A549 (cell line): ENCODE data around the gene OSBPL8. TPM values are rescaled to one million over a fixed set of nuclear protein-coding genes. Genes with fewer than 3 reads are reported as not detected.

Source experiments
- ATAC-seq, 2 experiments: fragments of 200-7000 bp in 1 of 2; fragments of >200 bp in 1 of 2; cut with Nextera tagmentation in 1 of 2; cut with Tn5 transposase in 1 of 2; 3 replicates each; pipeline versions ENCODE4 v1.8.0 to v1.9.1; 2018 to 2020; ENCODE audit warnings: mild to moderate bottlenecking in 1 of 2, moderate library complexity in 1 of 2
- CTCF ChIA-PET: fragments of 300-600 bp; sonication (Branson Sonifier 250); formaldehyde crosslinking; extraction: SDS; loops from one replicate; lab custom pipeline; 2021; ENCODE audit warnings: antibody characterized with exemption, inconsistent platforms; lab: Yijun Ruan, JAX
- POLR2A ChIA-PET: fragments of 350-600 bp; formaldehyde crosslinking; extraction: SDS; loops from one replicate; lab custom pipeline; 2021; ENCODE audit warnings: antibody characterized with exemption, inconsistent platforms; lab: Yijun Ruan, JAX
- DNase-seq, 2 experiments: peaks; one replicate each; pipeline versions ENCODE4 v3.0.0 to v3.0.0-alpha.2; 2011 to 2016; ENCODE audit warnings: low read depth in 1 of 2, low spot score in 1 of 2
- FAIRE-seq: peaks from 2 replicates; lab custom pipeline; 2011; peaks lifted over from hg19 to GRCh38; lab: Jason Lieb, UNC
- H3K27ac ChIP-seq, 2 experiments: fragments of >200 bp; sonication (Bioruptor Twin); formaldehyde crosslinking; 3 replicates each; pipeline ENCODE4 v1.5.1; 2016 to 2017
- H3K4me1 ChIP-seq: fragments of >200 bp; sonication (Bioruptor Twin); formaldehyde crosslinking; 3 replicates; pipeline ENCODE4 v1.6.1; 2016
- H3K4me2 ChIP-seq: fragments of >200 bp; sonication (Bioruptor Twin); formaldehyde crosslinking; 3 replicates; pipeline ENCODE4 v1.6.1; 2016
- H3K4me3 ChIP-seq: fragments of >200 bp; sonication (Bioruptor Twin); formaldehyde crosslinking; 3 replicates; pipeline ENCODE4 v1.5.1; 2016
- H3K9me3 ChIP-seq: fragments of >200 bp; sonication (Bioruptor Twin); formaldehyde crosslinking; 3 replicates; pipeline ENCODE4 v1.6.1; 2016
- BHLHE40 ChIP-seq: IDR thresholded peaks from 2 replicates; pipeline ENCODE4 v1.6.1; 2012; ENCODE audit warnings: low read depth, low read length, inconsistent platforms
- CBX8 ChIP-seq: fragments of 200-600 bp; sonication (generic); IDR thresholded peaks from 2 replicates; pipeline ENCODE4 v1.6.1; 2016
- CTCF ChIP-seq: fragments of >200 bp; sonication (Bioruptor Twin); formaldehyde crosslinking; IDR thresholded peaks from 3 replicates; pipeline ENCODE4 v1.5.1; 2016
- EHMT2 ChIP-seq: fragments of 200-600 bp; sonication (generic); IDR thresholded peaks from 2 replicates; pipeline ENCODE4 v1.6.1; 2016; ENCODE audit warnings: antibody characterized with exemption, low read depth, mild to moderate bottlenecking, moderate library complexity
- EP300 ChIP-seq, 2 experiments: fragments of >200 bp; sonication (Bioruptor Twin); formaldehyde crosslinking; IDR thresholded peaks; 2 replicates in 1 of 2; 3 replicates in 1 of 2; pipeline ENCODE4 v1.6.1; 2016 to 2017
- FOSB ChIP-seq: fragments of 250-450 bp; sonication (Bioruptor Pico); IDR thresholded peaks from 2 replicates; pipeline ENCODE4 v1.5.0; 2020; ENCODE audit warnings: mild to moderate bottlenecking, moderate library complexity
- FOXS1 ChIP-seq: fragments of 250-450 bp; sonication (Bioruptor Pico); IDR thresholded peaks from 2 replicates; pipeline ENCODE4 v1.5.0; 2020; ENCODE audit warnings: mild to moderate bottlenecking, moderate library complexity
- HDAC2 ChIP-seq: fragments of 200-600 bp; sonication (generic); IDR thresholded peaks from 2 replicates; pipeline ENCODE4 v1.6.1; 2016
- HMGXB4 ChIP-seq: fragments of 250-450 bp; sonication (Bioruptor Pico); IDR thresholded peaks from 2 replicates; pipeline ENCODE4 v1.5.0; 2021; ENCODE audit warnings: mild to moderate bottlenecking, moderate library complexity, borderline replicate concordance
- HOXA7 ChIP-seq: fragments of 250-450 bp; sonication (Bioruptor Pico); IDR thresholded peaks from 2 replicates; pipeline ENCODE4 v1.5.0; 2020; ENCODE audit warnings: mild to moderate bottlenecking, moderate library complexity
- HOXB13 ChIP-seq: fragments of 250-450 bp; sonication (Bioruptor Pico); IDR thresholded peaks from 2 replicates; pipeline ENCODE4 v1.5.0; 2020; ENCODE audit warnings: low read depth, mild to moderate bottlenecking, moderate library complexity
- HOXB5 ChIP-seq: fragments of 250-450 bp; sonication (Bioruptor Pico); IDR thresholded peaks from 2 replicates; pipeline ENCODE4 v1.5.0; 2020; ENCODE audit warnings: mild to moderate bottlenecking, moderate library complexity
- JUNB ChIP-seq: fragments of >200 bp; sonication (Bioruptor Twin); formaldehyde crosslinking; IDR thresholded peaks from 2 replicates; pipeline ENCODE4 v1.6.1; 2016
- KDM5A ChIP-seq: fragments of 200-600 bp; sonication (generic); IDR thresholded peaks from 2 replicates; pipeline ENCODE4 v1.6.1; 2016; ENCODE audit warnings: antibody characterized with exemption, mild to moderate bottlenecking
- NFE2L2 ChIP-seq: fragments of 150-350 bp; conservative IDR thresholded peaks from 2 replicates; pipeline ENCODE4 v1.6.1; 2014; ENCODE audit warnings: low read length
- NR3C1 ChIP-seq: fragments of >200 bp; sonication (Bioruptor Twin); formaldehyde crosslinking; IDR thresholded peaks from 3 replicates; pipeline ENCODE4 v1.6.1; 2017
- POLR2AphosphoS2 ChIP-seq: conservative IDR thresholded peaks from 2 replicates; pipeline ENCODE4 v1.6.1; 2012; ENCODE audit warnings: low read length, improper control_type of control experiment, inconsistent platforms
- RAD21 ChIP-seq, 2 experiments: fragments of >200 bp in 1 of 2; sonication (Bioruptor Twin) in 1 of 2; formaldehyde crosslinking in 1 of 2; IDR thresholded peaks in 1 of 2; conservative IDR thresholded peaks in 1 of 2; 2 replicates in 1 of 2; 3 replicates in 1 of 2; pipeline ENCODE4 v1.6.1; 2012 to 2018; ENCODE audit warnings: inconsistent platforms in 1 of 2
- REST ChIP-seq: fragments of 200-600 bp; sonication (generic); IDR thresholded peaks from 2 replicates; pipeline ENCODE4 v1.6.1; 2016; ENCODE audit warnings: antibody characterized with exemption, mild to moderate bottlenecking, moderate library complexity
- RFX5 ChIP-seq: fragments of 450-650 bp; IDR thresholded peaks from 2 replicates; pipeline ENCODE4 v1.7.1; 2014; ENCODE audit warnings: antibody characterized with exemption, mild to moderate bottlenecking, moderate library complexity
- RNF2 ChIP-seq: fragments of 200-600 bp; sonication (generic); IDR thresholded peaks from 2 replicates; pipeline ENCODE4 v1.6.1; 2016; ENCODE audit warnings: low read depth, mild to moderate bottlenecking, antibody characterized with exemption, moderate library complexity, borderline replicate concordance
- TFCP2L1 ChIP-seq: fragments of 250-450 bp; sonication (Bioruptor Pico); IDR thresholded peaks from 2 replicates; pipeline ENCODE4 v1.5.0; 2021; ENCODE audit warnings: mild to moderate bottlenecking
- WGBS: methylation state at CpG from one replicate; pipeline ENCODE4 v1.1.6; 2017; ENCODE audit errors: missing lambda C conversion rate; 5-methylcytosine and 5-hydroxymethylcytosine counted together
- polyA plus RNA-seq, 4 experiments: library from polyadenylated mRNA; depleted of rRNA in 3 of 4; stranded (reverse); fragments of >200 nt; fragmentation: RNase III in 1 of 4; extraction: RNeasy Plus Mini Kit Qiagen cat#74134 plus additional on column Dnase treatment in 1 of 4; gene quantifications; 2 replicates in 3 of 4; 3 replicates in 1 of 4; pipeline ENCODE4 v1.2.3, GENCODE V29; 2011 to 2017
- TF ChIP-seq, protein P1 (sequence below): fragments of 450-650 bp; IDR thresholded peaks from 2 replicates; pipeline ENCODE4 v1.6.1; 2014; ENCODE audit warnings: antibody characterized with exemption
- TF ChIP-seq, protein P2 (sequence below): fragments of 150-350 bp; IDR thresholded peaks from 2 replicates; pipeline ENCODE4 v1.6.1; 2014; ENCODE audit warnings: low read depth, mild to moderate bottlenecking, low read length

Gene OSBPL8
- polyA plus RNA-seq, 2 of the 4 experiments (the other 2 are of a cell fraction): 15.4 to 43.2 TPM

GRCh38 chr12:76489737-76490136 is 69.8 kb downstream of the OSBPL8 start:
- H3K4me2 ChIP-seq: 0 out of 3 replicates have a peak overlapping the region, but pooled peaks have one; percentile 25
- POLR2A ChIA-PET: no interaction called here
- WGBS: 45% methylated on average over 3 of the region's 3 CpGs
- FAIRE-seq: peak; percentile 51
- no peaks in the 10 kb centered on the region; the same call in 2 of the 3 replicates for H3K9me3 ChIP-seq
- 0 out of 3 replicates have a peak, but pooled peaks cover 8% of the 10 kb centered on the region for H3K4me1 ChIP-seq
- TF ChIP-seq JUNB (no peak), HOXB5 (no peak), HOXA7 (no peak), POLR2AphosphoS2 (no peak), HOXB13 (CRISPR knock-in tag) (no peak), FOSB (CRISPR knock-in tag) (no peak), BHLHE40 (no peak), KDM5A (no peak), HMGXB4 (CRISPR knock-in tag) (no peak), CTCF (no peak), FOXS1 (CRISPR knock-in tag) (no peak), EP300 (IDR thresholded peaks at IDR 0.05) (no peak), NFE2L2 (no peak), CBX8 (no peak), HDAC2 (no peak), TFCP2L1 (CRISPR knock-in tag) (no peak)
- TF ChIP-seq, protein P1, sequence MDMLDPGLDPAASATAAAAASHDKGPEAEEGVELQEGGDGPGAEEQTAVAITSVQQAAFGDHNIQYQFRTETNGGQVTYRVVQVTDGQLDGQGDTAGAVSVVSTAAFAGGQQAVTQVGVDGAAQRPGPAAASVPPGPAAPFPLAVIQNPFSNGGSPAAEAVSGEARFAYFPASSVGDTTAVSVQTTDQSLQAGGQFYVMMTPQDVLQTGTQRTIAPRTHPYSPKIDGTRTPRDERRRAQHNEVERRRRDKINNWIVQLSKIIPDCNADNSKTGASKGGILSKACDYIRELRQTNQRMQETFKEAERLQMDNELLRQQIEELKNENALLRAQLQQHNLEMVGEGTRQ: no peak
- TF ChIP-seq, all 56 proteins: peak for 0
- H3K27ac ChIP-seq: no peak overlapping the region
- DNase-seq: peak in 1 of 2 experiments; percentile 38
- ATAC-seq: peak in 1 of 2 experiments; percentile 63; a peak in 3 of 6 replicates
- CTCF ChIA-PET: interaction anchor here (0.5 to 0.6 kb wide), 2 partner anchors 703 to 941 kb away, joined by 3 read pairs; no protein-coding TSS in a partner anchor
- H3K4me3 ChIP-seq: no peak overlapping the region

DNA sequence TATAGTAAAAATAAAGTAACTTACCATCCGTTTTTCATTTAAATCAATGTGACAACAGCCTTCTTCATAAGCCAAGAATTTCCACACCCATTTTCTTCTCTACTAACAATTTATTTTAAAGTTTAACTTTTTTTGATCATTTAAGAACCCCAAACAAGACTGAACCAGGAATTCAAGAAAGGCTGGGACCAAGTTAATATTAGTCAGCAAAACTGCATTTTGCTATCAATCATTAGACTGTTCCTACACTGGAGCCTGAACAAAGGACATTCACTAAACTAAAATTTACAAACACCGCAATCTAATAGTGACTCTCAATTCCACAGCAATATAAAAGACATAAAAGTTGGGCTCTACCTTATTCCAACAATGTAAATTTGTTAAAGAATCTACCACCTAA is 73.6 kb downstream of the OSBPL8 start:
- Histone ChIP-seq H3K4me1 (0 out of 3 replicates have a peak, but pooled peaks cover 8% of the 10 kb centered on the region), H3K4me2 (no peak overlapping the region), H3K4me3 (no peak overlapping the region), H3K9me3 (no peaks in the 10 kb centered on the region), H3K27ac (no peak overlapping the region)
- TF ChIP-seq RNF2 (no peak), EHMT2 (no peak), CTCF (no peak), HOXA7 (no peak), REST (no peak), NR3C1 (no peak), RAD21 (conservative IDR thresholded peaks at IDR 0.05 in 1 of 2, IDR thresholded peaks at IDR 0.05 in 1 of 2) (no peak), POLR2AphosphoS2 (no peak), RFX5 (no peak)
- TF ChIP-seq, protein P1: no peak
- TF ChIP-seq, protein P2, sequence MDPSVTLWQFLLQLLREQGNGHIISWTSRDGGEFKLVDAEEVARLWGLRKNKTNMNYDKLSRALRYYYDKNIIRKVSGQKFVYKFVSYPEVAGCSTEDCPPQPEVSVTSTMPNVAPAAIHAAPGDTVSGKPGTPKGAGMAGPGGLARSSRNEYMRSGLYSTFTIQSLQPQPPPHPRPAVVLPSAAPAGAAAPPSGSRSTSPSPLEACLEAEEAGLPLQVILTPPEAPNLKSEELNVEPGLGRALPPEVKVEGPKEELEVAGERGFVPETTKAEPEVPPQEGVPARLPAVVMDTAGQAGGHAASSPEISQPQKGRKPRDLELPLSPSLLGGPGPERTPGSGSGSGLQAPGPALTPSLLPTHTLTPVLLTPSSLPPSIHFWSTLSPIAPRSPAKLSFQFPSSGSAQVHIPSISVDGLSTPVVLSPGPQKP: no peak
- ChIA-PET POLR2A (interaction anchor here (0.6 kb wide), 1 partner anchor 51 kb away, joined by 3 read pairs; no protein-coding TSS in a partner anchor), CTCF (no interaction called here)
- no peak for DNase-seq
- no peak for FAIRE-seq
- WGBS: 72% methylated on average over 2 of the region's 2 CpGs
- no peak for ATAC-seq
